Ishikawa (cell line): Measurements from ENCODE around the gene LINGO3.

Source experiments
- CEBPB ChIP-seq: IDR thresholded peaks from 2 replicates; pipeline ENCODE4 v1.6.1; 2012
- CREB1 ChIP-seq: IDR thresholded peaks from 2 replicates; pipeline ENCODE4 v1.6.1; 2012; ENCODE audit warnings: low read depth
- EGR1 ChIP-seq: IDR thresholded peaks from 2 replicates; pipeline ENCODE4 v1.6.1; 2012
- EP300 ChIP-seq: IDR thresholded peaks from 2 replicates; pipeline ENCODE4 v1.6.1; 2012; ENCODE audit warnings: borderline replicate concordance
- FOXM1 ChIP-seq: IDR thresholded peaks from 2 replicates; pipeline ENCODE4 v1.6.1; 2012; ENCODE audit warnings: low read depth, borderline replicate concordance
- MAX ChIP-seq: IDR thresholded peaks from 2 replicates; pipeline ENCODE4 v1.6.1; 2012
- NFIC ChIP-seq: IDR thresholded peaks from 2 replicates; pipeline ENCODE4 v1.6.1; 2012
- RAD21 ChIP-seq: IDR thresholded peaks from 2 replicates; pipeline ENCODE4 v1.6.1; 2012; ENCODE audit warnings: low read depth
- REST ChIP-seq: IDR thresholded peaks from 2 replicates; pipeline ENCODE4 v1.6.1; 2012; ENCODE audit warnings: low read depth, mild to moderate bottlenecking
- TAF1 ChIP-seq: IDR thresholded peaks from 2 replicates; pipeline ENCODE4 v1.6.1; 2012; ENCODE audit warnings: low read depth, mild to moderate bottlenecking
- TCF12 ChIP-seq: IDR thresholded peaks from 2 replicates; pipeline ENCODE4 v1.6.1; 2012; ENCODE audit warnings: low read depth
- TEAD4 ChIP-seq: IDR thresholded peaks from 2 replicates; pipeline ENCODE4 v1.6.1; 2012
- USF1 ChIP-seq: IDR thresholded peaks from 2 replicates; pipeline ENCODE4 v1.6.1; 2012
- YY1 ChIP-seq: IDR thresholded peaks from 2 replicates; pipeline ENCODE4 v1.6.1; 2012; ENCODE audit warnings: low read depth
- ZBTB7A ChIP-seq: IDR thresholded peaks from 2 replicates; pipeline ENCODE4 v1.6.1; 2012; ENCODE audit warnings: low read depth

Gene LINGO3

GRCh38 chr19:2321565-2322283, 13.8 kb upstream of the LINGO3 start:
- TF ChIP-seq EGR1 (no peak), REST (no peak), FOXM1 (no peak), USF1 (no peak), CEBPB (no peak), YY1 (no peak), RAD21 (no peak), MAX (no peak), TEAD4 (no peak), NFIC (no peak), EP300 (no peak)

- TF ChIP-seq EP300 (no peak), YY1 (no peak), TAF1 (no peak), TCF12 (no peak), RAD21 (no peak), USF1 (no peak)
Observed at GRCh38 chr19:2320939-2321338, 13.0 kb upstream of the LINGO3 start.

GRCh38 chr19:2320049-2320448, 12.1 kb upstream of the LINGO3 start:
- TF ChIP-seq RAD21 (no peak), TCF12 (no peak), EGR1 (no peak), ZBTB7A (no peak), CREB1 (no peak), YY1 (no peak), NFIC (no peak), USF1 (no peak), REST (no peak), MAX (no peak)

GRCh38 chr19:2319551-2319950, 11.6 kb upstream of the LINGO3 start:
- TF ChIP-seq USF1 (no peak), TCF12 (no peak), NFIC (no peak), MAX (no peak), TAF1 (no peak), REST (no peak), EGR1 (no peak)
